ENCODE results near the gene BLID.

BLID gene

GRCh38 chr11:122123263-122123929, 7.4 kb upstream of the BLID start:
- Histone ChIP-seq H3K9me3 (ENCODE audit: insufficient read depth, low read length) (no peaks in the 10 kb centered on the region), H2AFZ (ENCODE audit: low read depth, low read length, severe bottlenecking) (no peak overlapping the region), H3K9ac (ENCODE audit: low read length) (no peak overlapping the region), H3K9me2 (replicated peaks; ENCODE audit: insufficient read depth, low read length) (no peaks in the 10 kb centered on the region), H3K4me2 (ENCODE audit: low read depth, low read length, poor library complexity, severe bottlenecking) (no peak overlapping the region), H4K20me1 (ENCODE audit: low read depth, low read length) (no peaks in the 10 kb centered on the region), H3K27ac (ENCODE audit: low read depth, low read length) (no peak overlapping the region), H3F3A (ENCODE audit: insufficient read depth) (no peaks in the 10 kb centered on the region), H3K4me3 (ENCODE audit: insufficient read depth, low read length, poor library complexity, severe bottlenecking) (no peak overlapping the region), H3K36me3 (ENCODE audit: low read length) (no peaks in the 10 kb centered on the region), H3K27me3 (ENCODE audit: low read length) (no peaks in the 10 kb centered on the region), H3K79me2 (ENCODE audit: insufficient read depth, low read length) (no peaks in the 10 kb centered on the region)
- TF ChIP-seq EZH2phosphoT487 (conservative IDR thresholded peaks at IDR 0.05; ENCODE audit: low read length): no peak
- no peak for TF ChIP-seq CTCF (IDR thresholded peaks at IDR 0.05; ENCODE audit: insufficient read depth, low read length, poor library complexity, severe bottlenecking)

GRCh38 chr11:122122179-122122578, 6.2 kb upstream of the BLID start:
- H3K36me3 ChIP-seq (ENCODE audit: low read length): no peaks in the 10 kb centered on the region
- H3K27ac ChIP-seq (ENCODE audit: low read depth, low read length): no peak overlapping the region
- H3K27me3 ChIP-seq (ENCODE audit: low read length): no peaks in the 10 kb centered on the region
- H3K79me2 ChIP-seq (ENCODE audit: insufficient read depth, low read length): no peaks in the 10 kb centered on the region
- no peak for TF ChIP-seq EZH2phosphoT487 (conservative IDR thresholded peaks at IDR 0.05; ENCODE audit: low read length)
- H3K4me3 ChIP-seq (ENCODE audit: insufficient read depth, low read length, poor library complexity, severe bottlenecking): no peak overlapping the region
- no peak overlapping the region for H3K4me2 ChIP-seq (ENCODE audit: low read depth, low read length, poor library complexity, severe bottlenecking)
- H3K9me3 ChIP-seq (ENCODE audit: insufficient read depth, low read length): no peaks in the 10 kb centered on the region
- H2AFZ ChIP-seq (ENCODE audit: low read depth, low read length, severe bottlenecking): no peak overlapping the region
- no peak overlapping the region for H3K9ac ChIP-seq (ENCODE audit: low read length)
- no peaks in the 10 kb centered on the region for H3K9me2 ChIP-seq (replicated peaks; ENCODE audit: insufficient read depth, low read length)
- H4K20me1 ChIP-seq (ENCODE audit: low read depth, low read length): no peaks in the 10 kb centered on the region
- H3F3A ChIP-seq (ENCODE audit: insufficient read depth): no peaks in the 10 kb centered on the region

- H3K27ac ChIP-seq (ENCODE audit: low read depth, low read length): no peak overlapping the region
- H3K79me2 ChIP-seq (ENCODE audit: insufficient read depth, low read length): no peaks in the 10 kb centered on the region
- H3F3A ChIP-seq (ENCODE audit: insufficient read depth): no peaks in the 10 kb centered on the region
- no peak overlapping the region for H3K9ac ChIP-seq (ENCODE audit: low read length)
- no peak overlapping the region for H2AFZ ChIP-seq (ENCODE audit: low read depth, low read length, severe bottlenecking)
- H3K9me3 ChIP-seq (ENCODE audit: insufficient read depth, low read length): no peaks in the 10 kb centered on the region
- H3K27me3 ChIP-seq (ENCODE audit: low read length): no peaks in the 10 kb centered on the region
- H4K20me1 ChIP-seq (ENCODE audit: low read depth, low read length): no peaks in the 10 kb centered on the region
- TF ChIP-seq EZH2phosphoT487 (conservative IDR thresholded peaks at IDR 0.05; ENCODE audit: low read length) (no peak), CTCF (IDR thresholded peaks at IDR 0.05; ENCODE audit: insufficient read depth, low read length, poor library complexity, severe bottlenecking) (no peak)
- no peaks in the 10 kb centered on the region for H3K36me3 ChIP-seq (ENCODE audit: low read length)
- no peak overlapping the region for H3K4me2 ChIP-seq (ENCODE audit: low read depth, low read length, poor library complexity, severe bottlenecking)
- H3K4me3 ChIP-seq (ENCODE audit: insufficient read depth, low read length, poor library complexity, severe bottlenecking): no peak overlapping the region
- no peaks in the 10 kb centered on the region for H3K9me2 ChIP-seq (replicated peaks; ENCODE audit: insufficient read depth, low read length)
These were observed 4.1 kb upstream of the BLID start for GRCh38 chr11:122120096-122120495.

GRCh38 chr11:122116591-122116990, 576 bp upstream of the BLID start:
- H3K4me3 ChIP-seq (ENCODE audit: insufficient read depth, low read length, poor library complexity, severe bottlenecking): no peak overlapping the region
- H3K9ac ChIP-seq (ENCODE audit: low read length): no peak overlapping the region
- no peak overlapping the region for H3K27ac ChIP-seq (ENCODE audit: low read depth, low read length)
- no peaks in the 10 kb centered on the region for H3K79me2 ChIP-seq (ENCODE audit: insufficient read depth, low read length)
- H3K36me3 ChIP-seq (ENCODE audit: low read length): no peaks in the 10 kb centered on the region
- no peaks in the 10 kb centered on the region for H4K20me1 ChIP-seq (ENCODE audit: low read depth, low read length)
- TF ChIP-seq CTCF (IDR thresholded peaks at IDR 0.05; ENCODE audit: insufficient read depth, low read length, poor library complexity, severe bottlenecking): no peak
- TF ChIP-seq EZH2phosphoT487 (conservative IDR thresholded peaks at IDR 0.05; ENCODE audit: low read length): no peak
- no peak overlapping the region for H2AFZ ChIP-seq (ENCODE audit: low read depth, low read length, severe bottlenecking)
- H3F3A ChIP-seq (ENCODE audit: insufficient read depth): no peaks in the 10 kb centered on the region
- H3K9me3 ChIP-seq (ENCODE audit: insufficient read depth, low read length): no peaks in the 10 kb centered on the region
- H3K4me2 ChIP-seq (ENCODE audit: low read depth, low read length, poor library complexity, severe bottlenecking): no peak overlapping the region
- no peaks in the 10 kb centered on the region for H3K9me2 ChIP-seq (replicated peaks; ENCODE audit: insufficient read depth, low read length)
- no peaks in the 10 kb centered on the region for H3K27me3 ChIP-seq (ENCODE audit: low read length)
